Measurements from ENCODE around the gene XIRP2. TPM values are rescaled to one million over a fixed set of nuclear protein-coding genes. Genes with fewer than 3 reads are reported as not detected.

Gene XIRP2
- total and polyA plus RNA-seq, 10 of the 15 experiments (the other 5 are each of a cell fraction or from before 2014, with no cell fraction given) = 0.03 TPM; not detected in 9

- WGBS (ENCODE audit: insufficient coverage, insufficient replicate concordance, low lambda C conversion rate, missing lambda C conversion rate) = 17% methylated on average over 3 of the region's 3 CpGs
- Histone ChIP-seq H3K79me2 (ENCODE audit: control insufficient read depth, insufficient read depth, low read length) (no peaks in the 10 kb centered on the region), H2AFZ (ENCODE audit: control insufficient read depth, low read depth, low read length) (no peak overlapping the region), H4K20me1 (ENCODE audit: control insufficient read depth, insufficient read depth) (no peaks in the 10 kb centered on the region), H3K9me3 (replicated peaks; ENCODE audit: control insufficient read depth, insufficient read depth, low read length) (no peaks in the 10 kb centered on the region), H3K9ac (ENCODE audit: control insufficient read depth, insufficient read depth, low read length) (no peak overlapping the region), H3K27ac (ENCODE audit: control insufficient read depth, insufficient read depth) (no peak overlapping the region), H3K36me3 (ENCODE audit: control insufficient read depth in 2 of 2, insufficient read depth in 2 of 2, low read length in 1 of 2) (no peaks in the 10 kb centered on the region), H3K4me2 (ENCODE audit: control insufficient read depth, insufficient read depth) (no peak overlapping the region), H3K4me1 (ENCODE audit: control insufficient read depth, insufficient read depth, low read length) (no peaks in the 10 kb centered on the region), H3K4me3 (no peak overlapping the region), H3K27me3 (replicated peaks in 1 of 2; ENCODE audit: control insufficient read depth in 2 of 2, insufficient read depth in 2 of 2, low read length in 1 of 2) (no peaks in the 10 kb centered on the region; a peak in 1 of 4 replicates)
- ChIA-PET SMC1A (ENCODE audit: uncharacterized antibody, unreplicated experiment) (no interaction called here), RAD21 (ENCODE audit: unreplicated experiment) (no interaction called here), POLR2A (no interaction called here), CTCF (no interaction called here)
- BruUV-seq (replicated peaks) = no TSS peak
- TF ChIP-seq CHD2 (IDR thresholded peaks at IDR 0.05; ENCODE audit: borderline replicate concordance, low read depth, low read length) = no peak
- TF ChIP-seq SKIL (IDR thresholded peaks at IDR 0.05; ENCODE audit: low read depth, poor library complexity, severe bottlenecking) = no peak
- TF ChIP-seq FOS (IDR thresholded peaks at IDR 0.05; ENCODE audit: borderline replicate concordance, extremely low read depth, insufficient read length) = no peak
- TF ChIP-seq CREB1 (IDR thresholded peaks at IDR 0.05; ENCODE audit: low read depth) = no peak
- TF ChIP-seq TCF12 (IDR thresholded peaks at IDR 0.05; ENCODE audit: low read depth, low read length) = no peak
- no peak for TF ChIP-seq IKZF2 (IDR thresholded peaks at IDR 0.05)
- no peak for TF ChIP-seq STAT3 (IDR thresholded peaks at IDR 0.05; ENCODE audit: low read depth, low read length)
- TF ChIP-seq IKZF1 (conservative IDR thresholded peaks at IDR 0.05) = no peak
- FAIRE-seq = no peak
- in situ Hi-C loops (cut with MboI) = no loop called here
- DNase-seq (ENCODE audit: low read depth, low spot score) = no peak
- intact Hi-C loops (cut with micrococcal nuclease; ENCODE audit: unreplicated experiment) = no loop called here
- no peak for ATAC-seq
Observed at GRCh38 chr2:167190053-167190452, 301.8 kb downstream of the XIRP2 start.
